H54 (cell line): ENCODE results near the gene RSPH6A.
"Not testable (repeated sequence)": the region's sequence is repeated elsewhere in the genome, so short reads cannot be mapped to it uniquely, and the experiment has no call there.

Experiments used
- DNase-seq: peaks from one replicate; pipeline ENCODE4 v3.0.0; 2011; ENCODE audit warnings: low spot score, mixed read lengths; ENCODE audit not compliant: insufficient read length
- FAIRE-seq: peaks from 3 replicates; lab custom pipeline; 2011; peaks lifted over from hg19 to GRCh38; lab: Jason Lieb, UNC
- POLR2A ChIP-seq: IDR thresholded peaks from 2 replicates; pipeline ENCODE4 v1.6.1; 2011; ENCODE audit warnings: low read depth, mild to moderate bottlenecking, low read length

The RSPH6A gene

GRCh38 chr19:45765702-45766295 is 49.3 kb downstream of the RSPH6A start:
- FAIRE-seq: no peak
- TF ChIP-seq POLR2A: no peak
- DNase-seq: no peak

GRCh38 chr19:45764945-45765701 is 50.0 kb downstream of the RSPH6A start:
- DNase-seq (no peak), FAIRE-seq (no peak)
- TF ChIP-seq POLR2A: no peak

- TF ChIP-seq POLR2A: no peak
- FAIRE-seq (no peak), DNase-seq (no peak)
Measured at GRCh38 chr19:45764475-45764874, 50.6 kb downstream of the RSPH6A start.

- no peak for TF ChIP-seq POLR2A
- FAIRE-seq (no peak), DNase-seq (no peak)
Measured at GRCh38 chr19:45763691-45764294, 51.3 kb downstream of the RSPH6A start.

GRCh38 chr19:45762870-45763631 is 52.1 kb downstream of the RSPH6A start:
- FAIRE-seq (no peak), DNase-seq (no peak)
- no peak for TF ChIP-seq POLR2A

GRCh38 chr19:45761714-45762113 is 53.4 kb downstream of the RSPH6A start:
- no peak for TF ChIP-seq POLR2A
- DNase-seq (no peak), FAIRE-seq (no peak)

- no peak for DNase-seq
- TF ChIP-seq POLR2A: no peak
- FAIRE-seq: no peak
Measured at GRCh38 chr19:45758921-45759320, 56.2 kb downstream of the RSPH6A start.

- DNase-seq (no peak), FAIRE-seq (no peak)
- no peak for TF ChIP-seq POLR2A
Measured at GRCh38 chr19:45757695-45758094, 57.4 kb downstream of the RSPH6A start.

GRCh38 chr19:45754323-45754722 is 60.8 kb downstream of the RSPH6A start:
- TF ChIP-seq POLR2A: no peak
- DNase-seq (no peak), FAIRE-seq (no peak)

GRCh38 chr19:45753548-45753947 is 61.6 kb downstream of the RSPH6A start:
- no peak for DNase-seq
- no peak for FAIRE-seq
- no peak for TF ChIP-seq POLR2A

GRCh38 chr19:45752639-45753038 is 62.5 kb downstream of the RSPH6A start:
- no peak for TF ChIP-seq POLR2A
- FAIRE-seq (no peak), DNase-seq (no peak)

GRCh38 chr19:45751483-45751882 is 63.6 kb downstream of the RSPH6A start:
- not testable (repeated sequence) for FAIRE-seq, DNase-seq

GRCh38 chr19:45747513-45747912 is 67.6 kb downstream of the RSPH6A start:
- TF ChIP-seq POLR2A: no peak
- DNase-seq: no peak
- no peak for FAIRE-seq

GRCh38 chr19:45746866-45747265 is 68.2 kb downstream of the RSPH6A start:
- no peak for FAIRE-seq
- DNase-seq: no peak
- TF ChIP-seq POLR2A: no peak
